GM12892 (cell line): ENCODE results near the gene AWAT2.

Source experiments
- POLR2A ChIP-seq: IDR thresholded peaks from 2 replicates; pipeline ENCODE4 v1.6.1; 2011; ENCODE audit warnings: low read depth, low read length, control low read depth
- POLR2AphosphoS5 ChIP-seq: IDR thresholded peaks from 2 replicates; pipeline ENCODE4 v1.6.1; 2011; ENCODE audit warnings: low read depth, low read length, control low read depth

DNA sequence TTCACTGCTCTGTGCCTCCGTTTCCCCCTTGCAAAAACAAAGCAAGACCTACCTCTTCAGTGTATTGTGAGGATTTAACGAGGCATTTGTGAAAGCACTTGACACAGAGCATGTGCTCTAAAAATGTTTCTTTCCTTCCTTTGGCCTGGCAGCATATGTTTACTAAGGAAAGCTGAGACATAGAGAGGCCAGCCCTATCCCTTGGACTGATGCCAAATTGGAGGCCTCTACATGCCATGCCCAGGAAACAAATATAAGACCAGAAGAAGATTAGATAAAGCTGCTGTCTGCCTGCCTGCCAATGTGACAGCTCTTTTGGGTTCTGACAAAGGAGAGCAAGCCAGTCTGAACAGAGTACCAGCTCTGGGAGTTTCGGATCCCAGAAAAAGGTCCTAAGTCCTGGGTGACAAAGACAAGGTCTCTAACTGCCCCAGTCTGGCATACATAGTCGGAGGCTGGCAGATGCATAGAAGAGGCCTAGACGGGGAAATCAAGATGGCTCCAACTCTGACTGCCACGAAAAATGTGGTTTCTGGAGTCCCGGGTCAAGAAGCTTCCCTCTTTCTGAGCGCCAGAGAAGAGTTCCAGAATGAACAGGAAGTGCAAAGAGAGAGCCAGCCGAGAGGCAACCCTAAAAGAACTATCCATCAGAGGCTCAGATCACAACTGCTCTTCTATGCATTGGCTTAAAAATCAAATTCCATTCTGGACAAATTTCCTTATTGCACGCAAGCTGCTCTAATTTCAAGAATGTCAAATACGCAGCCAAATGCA is 38.3 kb upstream of the AWAT2 start:
- TF ChIP-seq POLR2AphosphoS5 (no peak), POLR2A (no peak)
